Naive thymus-derived CD4-positive, alpha-beta T cell (primary cell): Measurements from ENCODE around the gene ZCCHC2. TPM values are rescaled to one million over a fixed set of nuclear protein-coding genes. Genes with fewer than 3 reads are reported as not detected.

Experiments
- ATAC-seq: fragments of 150-1000 bp; cut with Tn5 transposase; 2 replicates; pipeline ENCODE4 v1.10.0; 2021; ENCODE audit warnings: mild to moderate bottlenecking, moderate library complexity
- CTCF ChIA-PET: fragments of 350-600 bp; sonication (Branson Sonifier 250); formaldehyde crosslinking; loops from one replicate; lab custom pipeline; 2021; ENCODE audit warnings: antibody characterized with exemption; lab: Charles Lee
- POLR2A ChIA-PET: fragments of 350-600 bp; sonication (Branson Sonifier 250); formaldehyde crosslinking; loops from one replicate; lab custom pipeline; 2021; ENCODE audit warnings: antibody characterized with exemption, inconsistent platforms; lab: Charles Lee
- DNase-seq, 9 donors: peaks; one replicate each; pipeline versions ENCODE4 v3.0.0 to v3.0.0-alpha.2; 2020 to 2022; ENCODE audit warnings: mixed read lengths in 1 of 9
- H3K27ac ChIP-seq: one replicate; pipeline ENCODE4 v1.7.0; 2013; ENCODE audit warnings: mild to moderate bottlenecking, low read depth, low read length, moderate library complexity
- H3K27me3 ChIP-seq, 2 donors: one replicate each; pipeline ENCODE4 v1.7.0; 2013; ENCODE audit warnings: low read length in 2 of 2, mild to moderate bottlenecking in 2 of 2, moderate library complexity in 2 of 2; ENCODE audit not compliant: control insufficient read depth in 2 of 2, insufficient read depth in 2 of 2
- H3K36me3 ChIP-seq, 3 experiments: 1 replicate in 2 of 3; 2 replicates in 1 of 3; pipeline ENCODE4 v1.7.0; 2013; ENCODE audit warnings: low read length in 3 of 3, mild to moderate bottlenecking in 3 of 3, moderate library complexity in 1 of 3; ENCODE audit not compliant: insufficient read depth in 3 of 3, control insufficient read depth in 2 of 3
- H3K4me1 ChIP-seq, 2 donors: one replicate each; pipeline ENCODE4 v1.7.0; 2013; ENCODE audit warnings: low read length in 2 of 2, mild to moderate bottlenecking in 2 of 2, moderate library complexity in 1 of 2; ENCODE audit not compliant: control insufficient read depth in 2 of 2, insufficient read depth in 2 of 2
- H3K4me3 ChIP-seq: 2 replicates; pipeline ENCODE4 v1.7.0; 2013; ENCODE audit warnings: mild to moderate bottlenecking, low read length
- H3K9me3 ChIP-seq, 3 experiments: 1 replicate in 2 of 3; 2 replicates in 1 of 3; pipeline ENCODE4 v1.7.0; 2013; ENCODE audit warnings: low read length in 3 of 3; ENCODE audit not compliant: control insufficient read depth in 2 of 3
- H3K27ac Mint-ChIP-seq, 9 donors: one replicate each; pipeline ENCODE4 v1.8.0; 2020 to 2022; ENCODE audit warnings: mixed read lengths in 9 of 9, mild to moderate bottlenecking in 8 of 9, moderate library complexity in 5 of 9, inconsistent platforms in 2 of 9
- H3K27me3 Mint-ChIP-seq, 5 donors: one replicate each; pipeline ENCODE4 v1.8.0; 2021 to 2022; ENCODE audit warnings: mixed read lengths in 5 of 5, mild to moderate bottlenecking in 1 of 5
- H3K36me3 Mint-ChIP-seq, 5 donors: one replicate each; pipeline ENCODE4 v1.8.0; 2020 to 2022; ENCODE audit warnings: mixed read lengths in 5 of 5, mild to moderate bottlenecking in 3 of 5, inconsistent platforms in 1 of 5
- H3K4me1 Mint-ChIP-seq, 7 donors: one replicate each; pipeline ENCODE4 v1.8.0; 2020 to 2022; ENCODE audit warnings: mixed read lengths in 7 of 7, mild to moderate bottlenecking in 3 of 7, inconsistent platforms in 1 of 7
- H3K4me3 Mint-ChIP-seq, 10 donors: one replicate each; pipeline ENCODE4 v1.8.0; 2020 to 2022; ENCODE audit warnings: mild to moderate bottlenecking in 10 of 10, mixed read lengths in 10 of 10, moderate library complexity in 6 of 10, inconsistent platforms in 2 of 10
- H3K9me3 Mint-ChIP-seq, 11 donors: one replicate each; pipeline ENCODE4 v1.8.0; 2020 to 2022; ENCODE audit warnings: mixed read lengths in 11 of 11, mild to moderate bottlenecking in 4 of 11, inconsistent platforms in 1 of 11, moderate library complexity in 1 of 11
- intact Hi-C, 2 donors: fragments of 100-400 bp; cut with micrococcal nuclease; formaldehyde crosslinking; loops; one replicate each; pipeline ENCODE4 v1.15.1; 2023
- polyA plus RNA-seq, 2 donors: library from polyadenylated mRNA; unstranded; fragments of 300-500 nt; fragmentation: Illumina TruSeq; gene quantifications; one replicate each; pipeline ENCODE4 v1.2.3, GENCODE V29; 2021
- total RNA-seq, 6 experiments: library from RNA in 5 of 6; stranded (reverse) in 5 of 6; gene quantifications; 1 replicate in 5 of 6; 2 replicates in 1 of 6; pipeline ENCODE4 v1.2.3 and lab custom pipeline; 2021 to 2026

ZCCHC2 gene
- total and polyA plus RNA-seq, 7 experiments from 2014 or later: 1.8 to 68.5 (median 54.5) TPM

GRCh38 chr18:62526098-62527025, 3.5 kb downstream of the ZCCHC2 start:
- H3K4me3 ChIP-seq: peak overlapping the region; percentile 81
- no peaks in the 10 kb centered on the region for H3K9me3 ChIP-seq
- POLR2A ChIA-PET: interaction anchor here (0.6 to 2.8 kb wide), 9 partner anchors 11 to 330 kb away, joined by 3 to 18 read pairs (median 3); no protein-coding TSS in a partner anchor
- H3K27ac ChIP-seq: peak overlapping the region; percentile 88
- intact Hi-C loops: loop anchor here (1.0 to 10.0 kb wide), 9 partner anchors 58 to 1444 kb away; partner anchors contain the start of genes PIGN (in 2 of the 2), RELCH (in 2 of the 2) and SERPINB8 (in 1 of the 2)
- CTCF ChIA-PET: interaction anchor here (0.5 to 1.2 kb wide), 4 partner anchors 10 to 383 kb away, joined by 3 to 5 read pairs (median 3); no protein-coding TSS in a partner anchor
- H3K27ac Mint-ChIP-seq: peak overlapping the region; percentile 91 to 98 (median 97)
- H3K4me1 ChIP-seq: peaks cover 24 to 31% of the 10 kb centered on the region in 2 donors
- H3K36me3 Mint-ChIP-seq: peaks cover 0 to 18% (median 0%) of the 10 kb centered on the region in 5 donors
- peak; percentile 25 for ATAC-seq
- H3K9me3 Mint-ChIP-seq: peaks cover 0 to 1% (median 0%) of the 10 kb centered on the region in 11 donors
- H3K27me3 Mint-ChIP-seq: no peaks in the 10 kb centered on the region
- H3K4me3 Mint-ChIP-seq: peak overlapping the region; percentile 91 to 98 (median 94)
- H3K4me1 Mint-ChIP-seq: peaks cover 32 to 64% (median 50%) of the 10 kb centered on the region in 7 donors
- H3K27me3 ChIP-seq: no peaks in the 10 kb centered on the region
- H3K36me3 ChIP-seq: peaks cover 0 to 4% (median 0%) of the 10 kb centered on the region in 3 experiments
- peak; percentile 46 to 83 (median 58) for DNase-seq

- POLR2A ChIA-PET: interaction anchor here (0.7 to 1.2 kb wide), 4 partner anchors 8 to 109 kb away, joined by 3 read pairs; no protein-coding TSS in a partner anchor
These were observed 6.8 kb downstream of the ZCCHC2 start for GRCh38 chr18:62529597-62529996.

DNA sequence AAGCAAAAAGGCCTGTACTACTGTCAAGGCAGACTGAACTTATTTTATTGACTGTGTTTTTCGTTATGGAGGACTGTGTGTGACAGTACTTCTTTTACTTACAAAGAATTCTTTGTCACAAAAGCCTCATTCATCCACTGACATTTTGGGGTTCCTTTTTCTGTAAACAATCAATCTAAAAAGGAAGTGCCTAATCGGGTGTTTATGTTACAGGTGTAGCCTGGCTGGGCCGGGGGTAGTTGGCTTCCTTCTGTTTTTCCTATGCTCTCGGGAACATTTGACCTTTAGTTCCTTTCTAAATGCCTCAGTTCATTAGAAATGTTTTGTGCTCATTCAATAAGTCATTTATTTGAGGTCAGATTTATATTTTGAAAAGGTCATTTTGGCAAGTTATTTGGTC, 8.3 kb downstream of the ZCCHC2 start:
- intact Hi-C loops: no loop called here
- peaks cover 11 to 32% of the 10 kb centered on the region in 2 donors for H3K4me1 ChIP-seq
- no peak for DNase-seq
- H3K4me3 ChIP-seq: no peak overlapping the region
- ChIA-PET POLR2A (interaction anchor here (1.2 kb wide), 1 partner anchor 10 kb away, joined by 3 read pairs; no protein-coding TSS in a partner anchor), CTCF (interaction anchor here (0.6 kb wide), 1 partner anchor 234 kb away, joined by 3 read pairs; no protein-coding TSS in a partner anchor)
- Mint-ChIP-seq H3K27me3 (no peaks in the 10 kb centered on the region), H3K36me3 (peaks cover 0 to 10% (median 6%) of the 10 kb centered on the region in 5 donors), H3K27ac (no peak overlapping the region), H3K4me1 (peaks cover 38 to 86% (median 70%) of the 10 kb centered on the region in 7 donors), H3K9me3 (no peaks in the 10 kb centered on the region), H3K4me3 (peak overlapping the region in 4 of 10 donors; percentile 19 to 32 (median 28))
- H3K36me3 ChIP-seq: no peaks in the 10 kb centered on the region
- no peaks in the 10 kb centered on the region for H3K9me3 ChIP-seq
- H3K27me3 ChIP-seq: no peaks in the 10 kb centered on the region
- no peak for ATAC-seq
- H3K27ac ChIP-seq: no peak overlapping the region

More at GRCh38 chr18:62529597-62529996, 6.8 kb downstream of the ZCCHC2 start:
- H3K9me3 ChIP-seq: no peaks in the 10 kb centered on the region
- Mint-ChIP-seq H3K36me3 (peaks cover 0 to 21% (median 6%) of the 10 kb centered on the region in 5 donors), H3K4me1 (peaks cover 43 to 86% (median 69%) of the 10 kb centered on the region in 7 donors), H3K4me3 (peak overlapping the region in 6 of 10 donors; percentile 1 to 48 (median 16)), H3K9me3 (peaks cover 0 to 1% (median 0%) of the 10 kb centered on the region in 11 donors), H3K27me3 (no peaks in the 10 kb centered on the region), H3K27ac (no peak overlapping the region)
- H3K4me3 ChIP-seq: no peak overlapping the region
- no peaks in the 10 kb centered on the region for H3K27me3 ChIP-seq
- no peaks in the 10 kb centered on the region for H3K36me3 ChIP-seq
- DNase-seq (no peak), ATAC-seq (no peak)
- intact Hi-C loops: loop anchor here in 1 of 2 donors (5.0 to 10.0 kb wide), 3 partner anchors 555 to 678 kb away; no protein-coding TSS in a partner anchor
- H3K4me1 ChIP-seq: peaks cover 19 to 34% of the 10 kb centered on the region in 2 donors
- no peak overlapping the region for H3K27ac ChIP-seq
- CTCF ChIA-PET: interaction anchor here (0.5 kb wide), 1 partner anchor 263 kb away, joined by 3 read pairs; no protein-coding TSS in a partner anchor

DNA sequence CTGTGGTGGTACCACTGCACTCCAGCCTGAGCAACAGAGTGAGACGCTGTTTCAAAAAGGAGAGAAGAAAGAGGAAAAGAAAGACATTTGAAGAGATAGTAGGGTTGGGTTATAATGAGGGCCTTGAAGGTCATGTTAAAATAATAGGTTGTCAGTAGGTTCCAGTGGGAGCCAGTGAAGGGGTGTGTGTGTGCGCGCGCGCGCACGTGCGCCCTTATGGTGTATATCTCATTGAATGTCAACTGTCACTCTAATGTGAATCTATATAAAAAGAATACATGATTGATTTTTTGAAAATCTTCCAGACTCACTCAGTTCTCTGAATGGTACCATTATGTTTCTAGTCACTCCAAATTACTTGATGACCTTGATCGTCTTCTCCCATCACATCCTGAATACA, 9.1 kb downstream of the ZCCHC2 start:
- intact Hi-C loops: no loop called here
- peaks cover 10 to 32% of the 10 kb centered on the region in 2 donors for H3K4me1 ChIP-seq
- H3K27me3 Mint-ChIP-seq: no peaks in the 10 kb centered on the region

DNA sequence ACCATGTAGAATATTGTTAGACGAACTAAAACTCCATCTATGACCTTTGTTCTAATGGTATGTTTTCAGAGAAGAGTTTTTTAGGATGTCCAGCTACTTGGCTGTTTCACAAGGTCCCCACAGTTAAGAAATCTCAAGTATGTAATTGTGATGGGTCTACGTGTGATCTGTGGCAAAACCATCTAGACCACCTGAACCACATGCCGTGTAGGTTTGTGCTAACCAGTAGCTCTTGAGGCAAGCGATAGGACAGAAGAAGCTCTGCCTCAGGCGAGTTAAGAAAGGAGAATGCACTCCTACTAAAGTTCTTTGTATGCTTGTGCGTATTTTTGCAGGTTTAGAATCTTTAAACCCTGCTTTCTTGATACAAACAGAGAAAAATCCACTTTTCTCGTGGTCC, 13.2 kb downstream of the ZCCHC2 start:
- peaks cover 0 to 24% of the 10 kb centered on the region in 2 donors for H3K4me1 ChIP-seq
- DNase-seq: no peak
- H3K4me3 Mint-ChIP-seq: no peak overlapping the region
- no peak overlapping the region for H3K27ac ChIP-seq
- no peak overlapping the region for H3K4me3 ChIP-seq
- CTCF ChIA-PET: interaction anchor here (1.0 kb wide), 1 partner anchor 10 kb away, joined by 3 read pairs; no protein-coding TSS in a partner anchor
- H3K9me3 ChIP-seq: no peaks in the 10 kb centered on the region
- H3K4me1 Mint-ChIP-seq: peaks cover 35 to 87% (median 70%) of the 10 kb centered on the region in 7 donors
- H3K27me3 ChIP-seq: no peaks in the 10 kb centered on the region
- intact Hi-C loops: no loop called here
- no peak overlapping the region for H3K27ac Mint-ChIP-seq
- H3K27me3 Mint-ChIP-seq: no peaks in the 10 kb centered on the region
- peaks cover 0 to 14% (median 4%) of the 10 kb centered on the region in 3 experiments for H3K36me3 ChIP-seq
- no peak for ATAC-seq
- POLR2A ChIA-PET: no interaction called here
- H3K36me3 Mint-ChIP-seq: peaks cover 0 to 21% (median 10%) of the 10 kb centered on the region in 5 donors
- H3K9me3 Mint-ChIP-seq: no peaks in the 10 kb centered on the region

More for the DNA sequence above, 9.1 kb downstream of the ZCCHC2 start:
- ATAC-seq (no peak), DNase-seq (no peak)
- Mint-ChIP-seq H3K9me3 (no peaks in the 10 kb centered on the region), H3K4me1 (peaks cover 40 to 94% (median 78%) of the 10 kb centered on the region in 7 donors), H3K36me3 (peaks cover 0 to 9% (median 6%) of the 10 kb centered on the region in 5 donors), H3K4me3 (peak overlapping the region in 3 of 10 donors; percentile 30 to 58 (median 41)), H3K27ac (peak overlapping the region in 2 of 9 donors; percentile 7 to 23)
- no peak overlapping the region for H3K27ac ChIP-seq
- no peaks in the 10 kb centered on the region for H3K36me3 ChIP-seq
- ChIA-PET POLR2A (no interaction called here), CTCF (no interaction called here)
- H3K27me3 ChIP-seq: no peaks in the 10 kb centered on the region
- H3K4me3 ChIP-seq: no peak overlapping the region
- H3K9me3 ChIP-seq: no peaks in the 10 kb centered on the region
